NCI-H1105 (cell line): ENCODE measurements around the gene MEI1.
"Not testable (repeated sequence)": the region's sequence is repeated elsewhere in the genome, so short reads cannot be mapped to it uniquely, and the experiment has no call there.

Experiments used
- DNase-seq: peaks from one replicate; lab custom pipeline; 2025; lab: John Stamatoyannopoulos, UW

The MEI1 gene

GRCh38 chr22:41683052-41683451 is 16.3 kb upstream of the MEI1 start:
- DNase-seq = no peak

GRCh38 chr22:41683616-41684015 is 15.7 kb upstream of the MEI1 start:
- no peak for DNase-seq

GRCh38 chr22:41684194-41684593 is 15.1 kb upstream of the MEI1 start:
- DNase-seq = no peak

DNA sequence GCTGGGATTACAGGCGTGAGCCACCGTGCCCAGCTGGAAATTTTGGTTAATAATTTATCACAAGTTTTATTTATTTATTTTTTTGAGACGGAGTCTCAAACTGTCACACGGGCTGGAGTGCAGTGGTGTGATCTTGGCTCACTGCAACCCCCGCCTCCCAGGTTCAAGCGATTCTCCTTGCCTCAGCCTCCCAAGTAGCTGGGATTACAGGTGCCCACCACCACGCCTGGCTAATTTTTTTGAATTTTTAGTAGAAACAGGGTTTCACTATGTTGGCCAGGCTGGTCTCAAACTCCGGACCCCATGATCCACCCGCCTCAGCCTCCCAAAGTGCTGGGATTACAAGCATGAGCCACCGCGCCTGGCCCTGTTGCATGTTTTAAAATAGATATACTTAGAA is 12.4 kb upstream of the MEI1 start:
- not testable (repeated sequence) for DNase-seq

DNA sequence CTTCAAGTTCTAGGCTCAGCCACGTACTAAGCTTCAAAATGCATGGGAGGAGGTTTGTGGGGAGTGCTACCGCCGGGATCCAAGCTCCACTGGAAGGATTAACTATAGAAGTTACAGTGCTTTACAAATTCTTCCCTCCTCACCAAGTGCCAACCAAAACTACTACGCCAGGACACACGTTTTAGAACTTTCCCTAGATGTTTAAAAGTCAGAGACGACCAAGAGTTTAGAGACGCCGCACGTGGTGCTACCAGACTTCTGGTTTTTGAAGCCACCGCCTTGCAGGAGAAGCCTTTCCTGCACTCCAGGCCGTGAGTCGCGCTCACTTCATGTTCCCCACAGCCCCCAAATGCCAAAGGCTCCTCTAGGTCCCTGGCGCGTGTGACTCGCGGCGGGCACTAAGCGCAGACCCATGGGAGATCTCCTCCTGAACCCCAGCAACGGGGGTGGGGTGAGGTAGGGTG is 11.4 kb upstream of the MEI1 start:
- peak; percentile 15 for DNase-seq

- peak; percentile 94 for DNase-seq
Measured at GRCh38 chr22:41688365-41689211, 10.7 kb upstream of the MEI1 start, which contains the start of gene SNU13. TSS of gene SNU13 (minus strand) at chr22:41688867. CDS start at chr22:41688796, 71 bp downstream.

DNA sequence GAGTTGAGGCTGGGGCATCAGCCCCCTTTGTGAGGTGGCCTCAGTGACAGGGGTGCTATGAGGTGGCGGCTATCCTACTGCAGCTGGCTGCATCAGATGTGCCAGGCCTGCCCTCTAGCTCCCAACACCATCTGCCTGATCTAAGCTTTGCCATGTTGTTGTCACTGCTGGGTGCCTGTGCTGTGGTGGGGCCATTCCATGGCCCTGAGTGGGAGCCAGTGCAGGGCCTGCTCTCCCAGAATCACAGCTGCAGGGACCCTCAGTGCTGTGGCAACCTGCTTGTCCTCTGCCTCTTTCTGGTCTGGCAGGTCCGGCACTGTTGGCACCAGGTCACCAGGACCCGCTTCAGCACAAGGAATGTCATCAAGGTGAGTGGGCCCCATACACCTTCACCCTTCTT is 8.8 kb upstream of the MEI1 start:
- DNase-seq = no peak

DNA sequence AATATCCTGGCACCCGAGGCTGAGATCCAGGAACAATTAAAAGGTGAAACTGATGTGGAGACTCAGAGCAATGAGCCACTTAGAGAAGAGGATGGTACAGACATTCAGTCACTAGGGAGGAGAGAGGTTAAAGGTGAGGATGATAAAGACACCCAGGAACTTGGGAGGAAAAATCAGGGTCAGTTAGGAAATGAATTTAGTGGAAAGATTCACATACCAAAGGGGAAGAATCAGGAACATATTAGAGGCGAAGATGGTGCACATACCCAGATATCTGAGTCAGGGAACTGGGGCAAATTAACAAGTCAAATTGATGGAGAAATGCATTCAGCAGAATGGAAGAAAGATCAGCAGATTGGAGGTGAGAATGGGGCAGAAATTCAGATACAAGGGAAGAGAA is 4.1 kb upstream of the MEI1 start:
- no peak for DNase-seq

DNA sequence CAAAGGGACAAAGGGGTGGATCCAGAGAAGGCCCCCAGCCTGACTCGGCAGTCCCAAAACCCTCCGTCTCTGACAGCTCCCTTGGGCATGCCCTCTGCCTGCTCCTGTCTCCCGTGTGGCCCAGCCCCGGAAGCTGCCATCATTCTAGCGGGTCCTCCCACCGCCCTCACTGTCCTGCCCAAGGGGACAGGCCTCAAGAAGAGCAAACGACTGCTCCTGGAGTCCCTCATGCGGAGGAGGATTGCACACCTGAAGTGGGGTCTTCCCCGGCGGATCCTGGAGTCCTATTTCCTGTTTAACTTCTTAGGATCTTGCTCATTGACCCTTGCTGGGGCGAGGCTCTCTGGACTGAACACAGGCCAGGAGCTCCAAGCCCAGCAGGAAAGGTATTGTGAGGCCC is 2.6 kb upstream of the MEI1 start:
- no peak for DNase-seq

DNA sequence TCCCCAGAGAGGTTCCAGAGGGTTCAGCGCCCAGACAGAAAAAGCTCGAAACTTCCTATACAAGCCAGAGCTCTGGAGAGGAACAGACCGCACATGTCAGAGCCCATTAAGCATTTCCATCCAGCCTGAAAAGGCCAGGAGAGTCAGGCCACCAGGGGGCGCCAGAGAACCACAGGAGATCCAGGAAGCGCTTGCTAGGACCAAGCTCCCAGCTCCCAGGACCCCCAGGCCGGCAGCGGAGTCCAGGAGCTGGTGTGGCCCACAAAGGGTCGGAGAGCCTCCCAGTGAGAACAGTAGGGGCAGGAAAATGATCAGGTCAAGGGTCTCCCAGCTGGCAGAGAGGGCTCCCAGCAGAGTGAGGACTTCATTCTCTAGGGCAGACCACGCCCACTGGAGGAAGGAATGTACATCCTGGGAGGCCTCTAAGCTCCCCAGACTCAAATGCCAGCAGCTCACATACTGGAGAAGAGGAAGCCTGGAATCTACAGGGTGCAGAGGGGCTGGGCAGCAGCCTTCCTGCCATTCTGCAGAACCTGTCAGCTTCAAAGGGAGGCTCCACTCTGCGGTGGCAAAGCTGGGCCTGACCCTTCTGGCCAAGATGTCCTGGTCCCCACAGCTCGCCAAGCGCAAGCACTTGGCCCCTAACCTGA is 2.1 kb upstream of the MEI1 start:
- DNase-seq = peak; percentile 95

DNA sequence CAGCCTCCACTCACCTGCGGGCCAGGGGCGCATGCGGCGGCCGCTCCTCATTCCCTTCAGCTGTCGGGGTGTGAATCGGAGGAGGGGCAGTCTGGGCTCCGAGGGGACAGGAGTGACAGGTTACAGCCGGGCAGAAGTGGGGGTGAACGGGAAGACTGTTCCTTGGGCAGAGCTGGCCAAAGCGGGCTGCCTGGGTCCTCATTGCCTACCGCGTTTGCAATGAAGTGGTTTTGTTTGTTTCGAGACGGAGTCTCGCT is 733 bp downstream of the MEI1 start:
- DNase-seq = no peak

GRCh38 chr22:41702763-41703162 is 3.5 kb downstream of the MEI1 start:
- DNase-seq = no peak

DNA sequence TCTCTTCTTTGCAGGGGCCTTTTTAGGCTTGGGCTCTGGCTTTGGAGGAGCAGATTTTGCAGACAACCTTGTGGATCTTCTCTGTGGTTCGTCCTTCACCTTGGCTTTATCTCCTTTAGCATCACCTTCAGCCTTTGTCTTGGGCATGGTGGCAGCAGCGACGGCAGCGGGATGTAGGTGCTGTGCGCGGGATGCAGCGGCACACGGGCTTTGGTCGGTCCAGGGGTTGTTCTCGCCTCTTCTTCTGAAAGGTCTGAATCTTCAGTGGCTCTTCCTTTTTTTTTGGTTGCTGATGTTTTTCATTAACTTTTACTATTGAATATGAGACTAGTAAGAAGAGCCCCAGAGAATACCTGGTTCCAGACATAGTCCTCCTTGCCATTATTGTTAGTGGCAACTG is 10.0 kb downstream of the MEI1 start:
- no peak for DNase-seq

GRCh38 chr22:41713004-41713403 is 13.7 kb downstream of the MEI1 start:
- DNase-seq = no peak

DNA sequence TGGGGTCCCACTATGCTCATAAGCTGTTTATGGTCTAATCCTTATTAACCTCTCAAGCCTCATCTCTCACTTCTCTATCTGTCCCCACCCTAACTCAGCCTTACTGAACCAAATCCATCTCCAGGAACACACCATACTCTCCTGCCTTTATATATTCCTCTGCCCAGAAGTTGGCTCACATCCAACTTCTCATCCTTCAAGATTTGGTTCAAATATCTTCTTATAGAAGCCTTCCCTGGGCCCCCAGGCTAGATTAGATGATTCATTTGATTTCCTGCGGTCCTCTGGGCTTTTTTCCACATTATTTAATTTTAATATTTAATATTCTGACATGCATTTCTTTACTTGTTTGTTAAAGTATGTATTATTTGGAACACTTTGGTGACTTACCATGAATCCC is 23.2 kb downstream of the MEI1 start:
- DNase-seq = no peak

GRCh38 chr22:41725510-41726110 is 26.3 kb downstream of the MEI1 start:
- no peak for DNase-seq

DNA sequence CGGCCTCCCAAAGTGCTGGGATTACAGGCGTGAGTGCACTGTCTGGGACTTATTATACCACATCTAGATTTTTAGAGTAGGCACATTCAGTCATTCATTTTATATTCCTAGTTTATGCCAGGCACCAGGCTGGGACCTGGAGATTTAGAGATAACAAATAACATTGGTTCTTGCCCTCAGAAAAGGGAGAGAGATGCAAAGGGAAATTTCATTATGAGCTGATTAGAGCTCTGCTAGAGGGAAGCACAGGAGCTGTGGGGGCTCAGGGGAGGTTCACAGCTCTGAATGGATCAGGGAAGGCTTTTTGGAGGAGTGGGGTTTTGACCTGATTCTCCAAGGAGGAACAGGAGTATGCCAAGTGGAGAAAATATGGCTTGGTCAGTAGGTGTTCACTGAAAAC is 32.3 kb downstream of the MEI1 start:
- DNase-seq = no peak

- DNase-seq = no peak
Measured at GRCh38 chr22:41732096-41732772, 32.9 kb downstream of the MEI1 start.

GRCh38 chr22:41733241-41733640 is 33.9 kb downstream of the MEI1 start:
- DNase-seq = not testable (repeated sequence)

DNA sequence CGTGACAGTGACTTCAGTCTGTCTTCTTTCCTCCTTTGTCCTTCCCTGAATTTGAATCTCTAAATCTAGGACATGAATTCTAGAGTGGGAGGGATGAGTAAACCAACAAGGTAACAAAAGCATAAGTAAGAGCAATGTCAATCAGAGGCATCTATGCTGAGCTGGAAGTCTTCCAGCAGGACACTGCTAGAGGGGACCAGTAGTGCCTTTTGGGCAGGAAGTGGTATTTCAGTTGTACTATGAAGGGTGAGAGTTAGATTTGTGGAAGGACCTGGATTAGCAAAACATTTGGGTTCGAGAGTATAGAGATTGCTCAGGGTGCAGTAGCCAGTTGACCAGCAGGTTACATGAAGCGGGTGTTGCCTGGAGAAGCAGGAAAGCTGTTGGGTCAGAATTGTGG is 40.3 kb downstream of the MEI1 start:
- DNase-seq = no peak

DNA sequence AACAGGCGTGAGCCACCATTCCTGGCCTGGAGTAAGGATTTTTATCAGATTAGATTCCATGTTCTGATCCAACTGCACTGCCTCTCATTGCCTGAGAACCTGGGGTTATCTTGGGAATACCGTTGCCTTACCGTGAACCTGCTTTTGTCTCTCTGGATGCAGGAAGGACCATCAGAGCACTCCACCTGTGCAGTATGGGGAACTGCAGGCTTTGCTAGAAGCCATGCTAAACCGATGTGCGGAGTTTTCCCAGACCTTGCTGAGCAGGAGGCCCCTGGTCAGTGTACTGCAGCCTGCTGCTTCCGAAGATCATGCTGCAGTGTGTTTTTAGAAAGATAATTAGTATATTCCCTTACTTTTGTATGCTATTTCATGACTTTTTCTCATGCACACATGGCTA is 43.6 kb downstream of the MEI1 start:
- no peak for DNase-seq

GRCh38 chr22:41745968-41746367 is 46.7 kb downstream of the MEI1 start:
- DNase-seq = no peak
